Measurements from ENCODE around the gene RPGR.

The RPGR gene

GRCh38 chrX:38327007-38327774, at the start of gene RPGR:
Gene RPGR (minus strand): TSS chrX:38327509. CDS start chrX:38327367, 142 bp downstream.
- DNase-seq (ENCODE audit: extremely low read depth in 1 of 2, low read depth in 1 of 2) = peak; percentile 76 to 85

- DNase-seq (ENCODE audit: extremely low read depth in 1 of 2, low read depth in 1 of 2) = no peak
Observed at GRCh38 chrX:38376747-38377146, 49.4 kb upstream of the RPGR start.

- no peak for DNase-seq (ENCODE audit: extremely low read depth in 1 of 2, low read depth in 1 of 2)
Observed at GRCh38 chrX:38375891-38376290, 48.6 kb upstream of the RPGR start.

GRCh38 chrX:38374431-38374830, 47.1 kb upstream of the RPGR start:
- no peak for DNase-seq (ENCODE audit: extremely low read depth in 1 of 2, low read depth in 1 of 2)

GRCh38 chrX:38371641-38372040, 44.3 kb upstream of the RPGR start:
- DNase-seq (ENCODE audit: extremely low read depth in 1 of 2, low read depth in 1 of 2) = no peak

- DNase-seq (ENCODE audit: extremely low read depth in 1 of 2, low read depth in 1 of 2) = no peak
Observed at GRCh38 chrX:38368774-38369173, 41.5 kb upstream of the RPGR start.

GRCh38 chrX:38365954-38366353, 38.6 kb upstream of the RPGR start:
- DNase-seq (ENCODE audit: extremely low read depth in 1 of 2, low read depth in 1 of 2) = no peak

GRCh38 chrX:38363046-38363445, 35.7 kb upstream of the RPGR start:
- DNase-seq (ENCODE audit: extremely low read depth in 1 of 2, low read depth in 1 of 2) = no peak

- no peak for DNase-seq (ENCODE audit: extremely low read depth in 1 of 2, low read depth in 1 of 2)
Observed at GRCh38 chrX:38357747-38358673, 30.7 kb upstream of the RPGR start.

GRCh38 chrX:38356401-38356800, 29.1 kb upstream of the RPGR start:
- no peak for DNase-seq (ENCODE audit: extremely low read depth in 1 of 2, low read depth in 1 of 2)

- no peak for DNase-seq (ENCODE audit: extremely low read depth in 1 of 2, low read depth in 1 of 2)
Observed at GRCh38 chrX:38352362-38352761, 25.1 kb upstream of the RPGR start, which contains the start of gene OTC. Gene OTC (plus strand): TSS chrX:38352604. CDS start chrX:38352697, 93 bp downstream.

GRCh38 chrX:38351346-38351745, 24.0 kb upstream of the RPGR start:
- no peak for DNase-seq (ENCODE audit: extremely low read depth in 1 of 2, low read depth in 1 of 2)

GRCh38 chrX:38347136-38347535, 19.8 kb upstream of the RPGR start:
- DNase-seq (ENCODE audit: extremely low read depth in 1 of 2, low read depth in 1 of 2) = no peak

GRCh38 chrX:38346150-38346549, 18.8 kb upstream of the RPGR start:
- no peak for DNase-seq (ENCODE audit: extremely low read depth in 1 of 2, low read depth in 1 of 2)

- no peak for DNase-seq (ENCODE audit: extremely low read depth in 1 of 2, low read depth in 1 of 2)
Observed at GRCh38 chrX:38342853-38343778, 15.8 kb upstream of the RPGR start.

- no peak for DNase-seq (ENCODE audit: extremely low read depth in 1 of 2, low read depth in 1 of 2)
Observed at GRCh38 chrX:38341442-38341841, 14.1 kb upstream of the RPGR start.

- DNase-seq (ENCODE audit: extremely low read depth in 1 of 2, low read depth in 1 of 2) = no peak
Observed at GRCh38 chrX:38336538-38337240, 9.4 kb upstream of the RPGR start.

GRCh38 chrX:38335382-38335781, 8.1 kb upstream of the RPGR start:
- DNase-seq (ENCODE audit: extremely low read depth in 1 of 2, low read depth in 1 of 2) = no peak

- no peak for DNase-seq (ENCODE audit: extremely low read depth in 1 of 2, low read depth in 1 of 2)
Observed at GRCh38 chrX:38332505-38332904, 5.2 kb upstream of the RPGR start.

GRCh38 chrX:38327775-38328081, 419 bp upstream of the RPGR start:
- no peak for DNase-seq (ENCODE audit: extremely low read depth in 1 of 2, low read depth in 1 of 2)
